H9 (cell line): ENCODE results near the gene LEPROT. TPM values are rescaled to one million over a fixed set of nuclear protein-coding genes. Genes with fewer than 3 reads are reported as not detected.

Experiments
- DNase-seq: peaks from one replicate; pipeline ENCODE4 v3.0.0-alpha.2; 2017
- H2AFZ ChIP-seq: one replicate; pipeline ENCODE4 v1.6.1; 2013; ENCODE audit warnings: mild to moderate bottlenecking, low read length, control low read depth, moderate library complexity
- H2AK5ac ChIP-seq: 2 replicates; pipeline ENCODE4 v1.6.1; 2013; ENCODE audit warnings: low read length, control low read depth, mixed read lengths; ENCODE audit not compliant: insufficient read length
- H2BK120ac ChIP-seq: one replicate; pipeline ENCODE4 v1.6.1; 2013; ENCODE audit warnings: low read depth, mild to moderate bottlenecking, low read length, control low read depth, inconsistent platforms; ENCODE audit not compliant: poor library complexity, severe bottlenecking
- H2BK12ac ChIP-seq: 2 replicates; pipeline ENCODE4 v1.6.1; 2013; ENCODE audit warnings: low read length, control low read depth, mixed read lengths, low read depth; ENCODE audit not compliant: insufficient read length
- H2BK15ac ChIP-seq: 2 replicates; pipeline ENCODE4 v1.6.1; 2013; ENCODE audit warnings: low read depth, low read length, control low read depth
- H2BK20ac ChIP-seq: one replicate; pipeline ENCODE4 v1.6.1; 2013; ENCODE audit warnings: low read depth, mild to moderate bottlenecking, low read length, control low read depth, inconsistent platforms; ENCODE audit not compliant: poor library complexity, severe bottlenecking
- H2BK5ac ChIP-seq: 2 replicates; pipeline ENCODE4 v1.6.1; 2013; ENCODE audit warnings: low read length, control low read depth, mixed read lengths; ENCODE audit not compliant: insufficient read length
- H3K14ac ChIP-seq: 2 replicates; pipeline ENCODE4 v1.6.1; 2013; ENCODE audit warnings: low read length, control low read depth; ENCODE audit not compliant: insufficient read depth
- H3K18ac ChIP-seq: 2 replicates; pipeline ENCODE4 v1.6.1; 2013; ENCODE audit warnings: low read depth, mild to moderate bottlenecking, mixed read lengths, low read length, control low read depth; ENCODE audit not compliant: insufficient read length
- H3K23ac ChIP-seq: 2 replicates; pipeline ENCODE4 v1.6.1; 2013; ENCODE audit warnings: low read length, control low read depth, mixed read lengths, low read depth; ENCODE audit not compliant: insufficient read length
- H3K23me2 ChIP-seq: 2 replicates; pipeline ENCODE4 v1.6.1; 2013; ENCODE audit warnings: low read depth, mild to moderate bottlenecking, mixed read lengths, low read length, control low read depth; ENCODE audit not compliant: insufficient read length, poor library complexity, severe bottlenecking
- H3K27ac ChIP-seq: 2 replicates; pipeline ENCODE4 v1.5.1; 2013; ENCODE audit warnings: low read length, control low read depth, mixed read lengths, low read depth; ENCODE audit not compliant: insufficient read length
- H3K27me3 ChIP-seq: 2 replicates; pipeline ENCODE4 v1.6.1; 2013; ENCODE audit warnings: low read length, control low read depth, inconsistent platforms; ENCODE audit not compliant: insufficient read depth
- H3K4ac ChIP-seq: 2 replicates; pipeline ENCODE4 v1.6.1; 2013; ENCODE audit warnings: low read depth, mild to moderate bottlenecking, control low read depth, inconsistent platforms, low read length, moderate library complexity
- H3K4me1 ChIP-seq: 2 replicates; pipeline ENCODE4 v1.6.1; 2013; ENCODE audit warnings: low read length, control low read depth, inconsistent platforms; ENCODE audit not compliant: insufficient read depth
- H3K4me2 ChIP-seq: 2 replicates; pipeline ENCODE4 v1.6.1; 2013; ENCODE audit warnings: low read length, control low read depth, mixed read lengths; ENCODE audit not compliant: insufficient read length, insufficient read depth
- H3K56ac ChIP-seq: 2 replicates; pipeline ENCODE4 v1.6.1; 2013; ENCODE audit warnings: low read depth, mild to moderate bottlenecking, mixed read lengths, low read length, control low read depth; ENCODE audit not compliant: insufficient read length
- H3K79me1 ChIP-seq: 2 replicates; pipeline ENCODE4 v1.6.1; 2013; ENCODE audit warnings: low read depth, mild to moderate bottlenecking, moderate library complexity, low read length, control low read depth, inconsistent platforms; ENCODE audit not compliant: insufficient read depth, poor library complexity, severe bottlenecking
- H3K79me2 ChIP-seq: 2 replicates; pipeline ENCODE4 v1.6.1; 2013; ENCODE audit warnings: low read length, control low read depth, inconsistent platforms; ENCODE audit not compliant: insufficient read depth
- H3K9ac ChIP-seq: 2 replicates; pipeline ENCODE4 v1.6.1; 2013; ENCODE audit warnings: low read length, control low read depth, mixed read lengths; ENCODE audit not compliant: insufficient read length; ENCODE audit errors: extremely low read depth
- H3K9me3 ChIP-seq: one replicate; pipeline ENCODE4 v1.6.1; 2013; ENCODE audit warnings: low read depth, low read length, inconsistent platforms; ENCODE audit not compliant: control insufficient read depth
- H3T11ph ChIP-seq: one replicate; pipeline ENCODE4 v1.6.1; 2013; ENCODE audit warnings: mild to moderate bottlenecking, low read length, control low read depth, inconsistent platforms
- H4K20me1 ChIP-seq: one replicate; pipeline ENCODE4 v1.6.1; 2013; ENCODE audit not compliant: control insufficient read depth, insufficient read length, insufficient read depth
- H4K5ac ChIP-seq: 2 replicates; pipeline ENCODE4 v1.6.1; 2013; ENCODE audit warnings: low read depth, mild to moderate bottlenecking, mixed read lengths, low read length, control low read depth; ENCODE audit not compliant: insufficient read length
- H4K8ac ChIP-seq: replicated peaks from 2 replicates; pipeline ENCODE4 v1.6.1; 2013; ENCODE audit warnings: low read length, control low read depth, mixed read lengths, low read depth; ENCODE audit not compliant: insufficient read length
- H4K91ac ChIP-seq: 2 replicates; pipeline ENCODE4 v1.6.1; 2013; ENCODE audit warnings: low read depth, mild to moderate bottlenecking, moderate library complexity, mixed read lengths, low read length, control low read depth; ENCODE audit not compliant: insufficient read length
- H3K27ac Mint-ChIP-seq, 3 experiments: 2 replicates in 2 of 3; 3 replicates in 1 of 3; pipeline ENCODE4 v1.8.0; 2020 to 2021; ENCODE audit warnings: mixed read lengths in 3 of 3, mild to moderate bottlenecking in 1 of 3, moderate library complexity in 1 of 3
- H3K27me3 Mint-ChIP-seq: 2 replicates; pipeline ENCODE4 v1.8.0; 2021; ENCODE audit warnings: low read depth, mild to moderate bottlenecking, moderate library complexity, mixed read lengths
- H3K36me3 Mint-ChIP-seq, 3 experiments: 2 replicates in 2 of 3; 3 replicates in 1 of 3; pipeline ENCODE4 v1.8.0; 2020 to 2021; ENCODE audit warnings: low read depth in 3 of 3, mixed read lengths in 3 of 3; ENCODE audit not compliant: insufficient read depth in 1 of 3
- H3K4me1 Mint-ChIP-seq, 2 experiments: 2 replicates each; pipeline ENCODE4 v1.8.0; 2020; ENCODE audit warnings: mixed read lengths in 2 of 2
- H3K4me3 Mint-ChIP-seq, 2 experiments: 2 replicates in 1 of 2; 3 replicates in 1 of 2; pipeline ENCODE4 v1.8.0; 2020 to 2021; ENCODE audit warnings: mild to moderate bottlenecking in 2 of 2, mixed read lengths in 2 of 2, moderate library complexity in 1 of 2
- H3K9me3 Mint-ChIP-seq, 2 experiments: 2 replicates in 1 of 2; 3 replicates in 1 of 2; pipeline ENCODE4 v1.8.0; 2020; ENCODE audit warnings: mild to moderate bottlenecking in 2 of 2, mixed read lengths in 2 of 2, moderate library complexity in 1 of 2
- WGBS: extraction: QIAGEN DNeasy Blood & Tissue Kit; methylation state at CpG from one replicate; pipeline ENCODE4 v1.1.7; 2013; ENCODE audit warnings: missing lambda C conversion rate, low lambda C conversion rate, mixed read lengths; ENCODE audit not compliant: insufficient read length; ENCODE audit errors: extremely low coverage; 5-methylcytosine and 5-hydroxymethylcytosine counted together
- total RNA-seq: library from RNA; stranded (reverse); gene quantifications from 2 replicates; pipeline ENCODE4 v1.2.1, GENCODE V29; 2021
- TF ChIP-seq, protein P1 (sequence below): fragments of 200-600 bp; sonication (generic); conservative IDR thresholded peaks from 3 replicates; pipeline ENCODE4 v1.8.0; 2021; ENCODE audit warnings: antibody characterized with exemption, mild to moderate bottlenecking

LEPROT gene
- total RNA-seq, 1 experiment from 2014 or later = 32.6 TPM

DNA sequence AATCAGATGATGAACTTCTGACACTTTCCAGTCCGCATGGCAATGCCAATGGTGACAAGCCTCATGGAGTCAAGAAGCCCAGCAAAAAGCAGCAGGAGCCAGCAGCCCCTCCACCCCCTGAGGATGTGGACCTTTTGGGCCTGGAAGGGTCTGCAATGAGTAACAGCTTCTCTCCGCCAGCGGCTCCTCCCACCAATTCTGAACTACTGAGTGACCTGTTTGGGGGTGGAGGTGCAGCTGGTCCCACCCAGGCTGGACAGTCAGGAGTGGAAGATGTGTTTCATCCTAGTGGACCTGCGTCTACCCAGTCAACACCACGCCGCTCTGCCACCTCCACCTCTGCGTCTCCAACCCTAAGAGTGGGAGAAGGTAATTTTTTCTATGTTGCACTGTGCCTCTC is 28.0 kb upstream of the LEPROT start:
- no peak overlapping the region for H3K4me2 ChIP-seq
- no peak overlapping the region for H3T11ph ChIP-seq
- no peak overlapping the region for H3K23ac ChIP-seq
- no peaks in the 10 kb centered on the region for H3K23me2 ChIP-seq
- H2BK5ac ChIP-seq = no peak overlapping the region
- no peaks in the 10 kb centered on the region for H3K79me2 ChIP-seq
- H3K27ac Mint-ChIP-seq = no peak overlapping the region
- TF ChIP-seq, protein P1, sequence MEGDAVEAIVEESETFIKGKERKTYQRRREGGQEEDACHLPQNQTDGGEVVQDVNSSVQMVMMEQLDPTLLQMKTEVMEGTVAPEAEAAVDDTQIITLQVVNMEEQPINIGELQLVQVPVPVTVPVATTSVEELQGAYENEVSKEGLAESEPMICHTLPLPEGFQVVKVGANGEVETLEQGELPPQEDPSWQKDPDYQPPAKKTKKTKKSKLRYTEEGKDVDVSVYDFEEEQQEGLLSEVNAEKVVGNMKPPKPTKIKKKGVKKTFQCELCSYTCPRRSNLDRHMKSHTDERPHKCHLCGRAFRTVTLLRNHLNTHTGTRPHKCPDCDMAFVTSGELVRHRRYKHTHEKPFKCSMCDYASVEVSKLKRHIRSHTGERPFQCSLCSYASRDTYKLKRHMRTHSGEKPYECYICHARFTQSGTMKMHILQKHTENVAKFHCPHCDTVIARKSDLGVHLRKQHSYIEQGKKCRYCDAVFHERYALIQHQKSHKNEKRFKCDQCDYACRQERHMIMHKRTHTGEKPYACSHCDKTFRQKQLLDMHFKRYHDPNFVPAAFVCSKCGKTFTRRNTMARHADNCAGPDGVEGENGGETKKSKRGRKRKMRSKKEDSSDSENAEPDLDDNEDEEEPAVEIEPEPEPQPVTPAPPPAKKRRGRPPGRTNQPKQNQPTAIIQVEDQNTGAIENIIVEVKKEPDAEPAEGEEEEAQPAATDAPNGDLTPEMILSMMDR = no peak
- H3K56ac ChIP-seq = no peak overlapping the region
- H4K5ac ChIP-seq = no peak overlapping the region
- H3K4ac ChIP-seq = no peak overlapping the region
- H2BK15ac ChIP-seq = no peak overlapping the region
- no peak overlapping the region for H3K9ac ChIP-seq
- no peaks in the 10 kb centered on the region for H4K20me1 ChIP-seq
- no peak for DNase-seq
- H2BK120ac ChIP-seq = no peak overlapping the region
- no peak overlapping the region for H2BK20ac ChIP-seq
- no peaks in the 10 kb centered on the region for H3K4me1 ChIP-seq
- no peaks in the 10 kb centered on the region for H3K9me3 ChIP-seq
- no peak overlapping the region for H2BK12ac ChIP-seq
- H3K27me3 ChIP-seq = no peaks in the 10 kb centered on the region
- H3K9me3 Mint-ChIP-seq = no peaks in the 10 kb centered on the region
- H3K79me1 ChIP-seq = no peaks in the 10 kb centered on the region
- H4K8ac ChIP-seq = no peak overlapping the region
- H2AK5ac ChIP-seq = no peak overlapping the region
- no peak overlapping the region for H4K91ac ChIP-seq
- H3K27me3 Mint-ChIP-seq = no peaks in the 10 kb centered on the region
- H3K4me3 Mint-ChIP-seq = no peak overlapping the region
- no peak overlapping the region for H3K27ac ChIP-seq
- H3K36me3 Mint-ChIP-seq = no peaks in the 10 kb centered on the region
- peaks cover 9 to 16% of the 10 kb centered on the region in 2 experiments for H3K4me1 Mint-ChIP-seq
- H2AFZ ChIP-seq = no peak overlapping the region
- no peak overlapping the region for H3K18ac ChIP-seq
- WGBS = no CpG with 5 or more reads among the region's 7 CpGs
- H3K14ac ChIP-seq = no peak overlapping the region
